NK-92 (cell line): ENCODE measurements around the gene PACSIN1.

ENCODE experiments used
- DNase-seq: peaks from one replicate; lab custom pipeline; 2025; ENCODE audit not compliant: unreplicated experiment; lab: John Stamatoyannopoulos, UW

The PACSIN1 gene

GRCh38 chr6:34526992-34527728 is 61.3 kb downstream of the PACSIN1 start:
- DNase-seq: peak; percentile 59

DNA sequence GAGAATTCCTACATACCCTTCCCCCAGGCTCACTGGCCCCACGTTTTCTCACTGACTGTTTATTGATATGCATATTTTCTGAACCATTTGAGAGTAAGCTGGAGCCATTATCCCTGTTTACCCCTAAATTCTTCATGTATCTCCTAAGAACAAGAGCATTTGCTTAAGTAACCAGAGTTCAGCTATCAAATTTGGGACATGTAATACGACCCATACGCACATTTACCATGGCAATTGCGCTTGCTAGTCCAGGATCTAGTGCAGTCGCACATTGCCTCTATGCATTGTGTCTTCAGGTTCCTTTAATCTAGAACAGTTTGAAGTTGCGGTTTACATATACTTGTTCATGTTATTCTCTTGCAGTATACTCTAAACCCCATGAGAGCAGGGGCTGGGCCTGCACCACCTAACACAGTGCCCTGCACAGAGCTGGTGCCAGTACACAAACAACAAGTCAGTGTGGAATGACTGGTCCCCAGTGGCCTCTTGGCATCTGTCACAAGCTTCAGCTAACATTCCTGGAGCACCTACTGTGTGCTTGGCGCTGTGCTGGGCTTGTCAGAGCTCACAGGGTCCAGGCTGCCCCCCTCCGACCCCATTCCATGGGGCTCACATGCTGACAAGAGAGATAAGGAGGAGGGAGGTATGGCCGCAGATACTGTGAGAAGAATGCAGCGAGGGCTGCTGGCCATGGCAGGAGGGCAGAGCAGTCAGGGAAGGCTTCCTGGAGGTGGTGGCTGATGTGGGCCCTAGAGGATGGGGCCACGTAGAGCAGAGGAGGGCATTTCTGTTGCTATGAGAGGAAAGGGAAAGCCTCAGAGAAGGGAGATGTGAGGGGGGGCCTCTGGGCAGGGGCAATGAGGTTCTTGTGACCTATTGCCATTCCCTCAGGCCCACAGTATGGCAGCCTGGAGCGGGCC is 62.1 kb downstream of the PACSIN1 start:
- DNase-seq: no peak

DNA sequence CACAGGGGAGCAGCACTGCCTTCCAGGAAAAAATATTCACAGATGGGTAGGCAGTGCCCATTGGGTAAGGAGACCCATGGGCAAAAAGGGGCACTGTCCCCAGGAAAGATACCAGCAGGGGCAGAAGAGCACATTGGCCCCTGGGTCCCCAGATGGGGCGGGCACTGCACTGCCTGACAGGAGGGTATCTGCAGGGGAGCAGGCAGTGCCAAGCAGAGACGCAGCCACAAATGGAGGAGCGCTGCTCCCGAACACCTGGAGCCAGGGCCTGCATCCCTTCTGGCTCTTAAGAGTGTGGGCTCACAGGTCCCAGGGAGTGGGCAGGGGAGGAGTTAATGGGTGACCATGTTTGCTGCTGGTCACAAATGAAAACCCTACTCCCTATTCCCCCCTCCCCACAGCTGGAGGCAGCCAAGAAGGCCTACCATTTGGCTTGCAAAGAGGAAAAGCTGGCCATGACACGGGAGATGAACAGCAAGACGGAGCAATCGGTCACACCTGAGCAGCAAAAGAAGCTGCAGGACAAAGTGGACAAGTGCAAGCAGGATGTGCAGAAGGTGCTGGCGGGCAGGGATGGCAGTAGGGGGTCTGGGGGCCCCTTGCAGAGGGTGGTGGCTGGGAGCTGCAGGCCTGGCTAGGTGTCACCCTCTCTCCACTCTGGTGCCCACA is 63.3 kb downstream of the PACSIN1 start:
- DNase-seq: no peak

DNA sequence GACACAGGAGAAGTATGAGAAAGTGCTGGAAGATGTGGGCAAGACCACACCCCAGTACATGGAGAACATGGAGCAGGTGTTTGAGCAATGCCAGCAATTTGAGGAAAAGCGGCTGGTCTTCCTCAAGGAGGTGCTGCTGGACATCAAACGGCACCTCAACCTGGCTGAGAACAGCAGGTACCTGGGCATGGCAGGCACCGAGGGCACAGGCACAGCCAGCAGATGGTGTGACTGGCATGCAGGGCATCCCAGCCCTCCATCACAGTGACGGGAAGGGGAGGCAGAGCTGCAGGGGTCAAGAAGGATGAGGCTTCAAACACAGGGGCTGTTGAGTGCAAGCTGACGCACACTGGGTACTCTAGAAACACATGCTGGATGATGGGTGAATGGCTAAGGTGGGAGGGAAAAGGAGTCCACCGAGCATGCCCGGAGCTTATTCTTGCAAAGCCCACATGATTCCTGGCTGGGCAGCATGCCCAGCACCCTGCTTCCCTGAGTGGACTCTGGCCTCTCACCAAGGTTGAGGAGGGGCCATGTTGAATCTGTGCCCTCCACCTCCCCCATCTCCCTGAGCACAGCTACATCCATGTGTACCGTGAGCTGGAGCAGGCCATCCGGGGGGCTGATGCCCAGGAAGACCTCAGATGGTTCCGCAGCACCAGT is 63.9 kb downstream of the PACSIN1 start:
- DNase-seq: no peak

DNA sequence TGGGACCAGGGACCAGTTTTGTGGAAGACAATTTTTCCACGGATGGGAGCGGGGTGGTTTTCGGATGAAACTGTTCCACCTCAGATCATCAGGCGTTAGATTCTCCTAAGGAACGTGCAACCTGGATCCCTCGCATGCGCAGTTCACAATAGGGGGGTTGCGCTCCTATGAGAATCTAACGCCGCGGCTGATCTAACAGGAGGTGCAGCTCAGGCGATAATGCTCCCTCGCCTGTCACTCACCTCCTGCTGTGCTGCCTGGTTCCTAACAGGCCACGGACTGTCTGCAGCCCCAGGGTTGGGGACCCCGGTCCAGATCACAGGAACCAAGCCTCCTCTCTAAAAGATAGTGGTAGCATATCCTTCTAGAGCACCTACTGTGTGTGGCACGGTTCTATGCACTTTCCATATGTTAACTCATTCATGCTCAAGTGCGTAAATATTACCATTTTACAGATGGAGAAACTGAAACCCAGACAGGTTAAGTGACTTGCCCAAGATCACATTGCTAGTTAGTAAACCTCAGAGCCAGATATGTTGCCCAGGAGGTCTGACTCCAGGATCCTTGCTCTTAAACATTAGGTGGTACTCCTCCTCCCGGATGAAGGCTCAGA is 65.0 kb downstream of the PACSIN1 start:
- no peak for DNase-seq

- DNase-seq: no peak
Measured at GRCh38 chr6:34531580-34532201, 65.8 kb downstream of the PACSIN1 start.

DNA sequence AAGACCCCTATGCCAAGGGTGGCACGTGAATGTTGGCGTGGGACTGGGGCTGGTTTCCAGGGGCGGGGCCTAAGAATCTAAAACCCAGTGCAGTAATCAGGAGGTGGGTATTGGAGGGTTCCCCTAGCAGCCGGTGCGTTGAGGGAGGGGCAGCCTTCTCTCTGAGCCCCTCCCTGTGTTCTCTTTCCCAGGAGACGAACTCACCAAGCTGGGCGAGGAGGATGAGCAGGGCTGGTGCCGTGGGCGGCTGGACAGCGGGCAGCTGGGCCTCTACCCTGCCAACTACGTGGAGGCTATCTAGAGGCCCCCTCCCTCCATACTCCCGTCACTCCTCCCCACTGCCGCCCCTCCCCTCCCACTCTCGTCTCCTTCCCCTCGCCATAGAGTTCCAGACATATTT is 66.4 kb downstream of the PACSIN1 start:
- DNase-seq: no peak

- DNase-seq: no peak
Measured at GRCh38 chr6:34534146-34534545, 68.3 kb downstream of the PACSIN1 start.

DNA sequence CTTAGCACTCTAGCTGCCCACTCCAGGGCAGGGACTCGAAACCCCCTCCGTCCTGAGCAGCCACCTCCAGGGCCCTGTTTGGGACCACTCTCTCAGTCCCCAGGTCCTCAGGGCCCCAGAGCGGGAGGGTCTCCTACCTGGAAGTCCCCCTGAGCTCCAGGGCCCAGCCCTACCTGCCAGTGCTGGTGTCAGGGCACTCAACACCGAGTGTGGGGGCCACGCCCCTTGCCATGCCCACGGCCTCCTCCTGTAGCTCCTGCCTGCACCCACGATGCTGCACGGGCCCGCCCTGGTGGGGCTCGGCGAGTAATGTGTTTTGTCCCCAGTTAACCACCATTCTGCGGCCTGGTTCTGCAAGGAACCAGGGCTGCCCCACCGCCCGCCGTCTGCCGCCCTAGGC is 68.8 kb downstream of the PACSIN1 start:
- DNase-seq: no peak

- no peak for DNase-seq
Measured at GRCh38 chr6:34535199-34535598, 69.3 kb downstream of the PACSIN1 start.

- no peak for DNase-seq
Measured at GRCh38 chr6:34535646-34536045, 69.8 kb downstream of the PACSIN1 start.

- DNase-seq: no peak
Measured at GRCh38 chr6:34536251-34536958, 70.5 kb downstream of the PACSIN1 start.

DNA sequence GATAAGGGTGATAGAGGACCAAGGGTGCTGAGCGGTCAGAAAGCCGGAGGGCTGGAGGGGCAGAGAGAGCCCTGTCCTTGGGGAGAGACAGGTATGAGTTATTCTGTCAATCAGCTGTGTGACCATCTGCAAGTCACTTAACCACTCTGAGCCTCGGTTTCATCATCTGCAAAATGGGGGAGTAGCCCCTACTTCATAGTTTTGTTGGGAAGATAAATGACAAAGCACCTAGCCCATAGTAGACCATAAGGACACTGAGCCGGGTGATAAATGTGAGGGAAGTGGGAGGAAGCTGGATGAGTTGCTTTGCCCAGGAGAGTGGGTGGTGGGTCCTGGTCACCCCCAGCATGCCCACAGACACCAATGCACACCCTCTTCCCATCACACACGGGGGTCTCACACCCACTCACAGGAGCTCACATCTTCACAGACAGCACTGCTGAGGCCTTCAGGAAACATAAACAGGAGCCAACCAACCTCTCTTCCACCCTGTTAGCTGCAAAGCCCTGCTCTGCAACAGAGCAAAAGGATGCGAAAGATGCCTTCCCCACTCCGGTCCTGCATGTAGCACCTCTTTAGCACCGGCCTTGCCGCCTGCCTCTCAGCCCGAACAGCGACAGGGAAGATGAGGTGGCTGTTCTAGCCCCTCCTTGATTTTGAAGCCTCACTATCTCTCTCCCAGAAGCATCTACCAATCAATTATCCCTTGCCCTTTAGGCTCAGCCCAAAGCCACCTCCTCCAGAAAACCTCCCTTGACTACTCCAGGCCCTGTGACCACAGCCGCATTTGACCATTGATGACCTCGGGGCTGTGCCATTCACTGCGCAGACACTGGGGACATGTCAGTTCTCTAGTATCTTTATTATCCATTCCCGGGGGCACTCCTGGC is 71.3 kb downstream of the PACSIN1 start:
- no peak for DNase-seq

GRCh38 chr6:34537922-34538550 is 72.2 kb downstream of the PACSIN1 start:
- DNase-seq: no peak

- no peak for DNase-seq
Measured at GRCh38 chr6:34538581-34538980, 72.7 kb downstream of the PACSIN1 start.

- DNase-seq: no peak
Measured at GRCh38 chr6:34539181-34539580, 73.3 kb downstream of the PACSIN1 start.

DNA sequence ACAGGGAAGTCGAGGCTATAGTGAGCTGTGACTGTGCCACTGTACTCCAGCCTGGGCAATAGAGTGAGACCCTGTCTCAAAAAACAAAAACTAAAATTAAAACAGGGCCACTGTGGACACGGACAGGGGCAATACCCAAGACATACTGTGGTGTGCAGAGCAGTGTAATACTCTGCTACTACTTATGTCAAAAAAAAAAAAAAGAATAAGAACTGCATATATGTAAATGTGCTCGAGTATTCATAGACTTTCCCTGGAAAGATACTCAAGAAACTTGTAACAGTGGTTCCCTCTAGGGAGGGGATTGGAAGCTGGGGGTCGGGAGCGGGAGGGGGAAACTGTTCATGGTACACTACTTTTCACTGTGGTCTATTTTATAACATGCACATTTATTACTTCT is 74.3 kb downstream of the PACSIN1 start:
- DNase-seq: no peak

DNA sequence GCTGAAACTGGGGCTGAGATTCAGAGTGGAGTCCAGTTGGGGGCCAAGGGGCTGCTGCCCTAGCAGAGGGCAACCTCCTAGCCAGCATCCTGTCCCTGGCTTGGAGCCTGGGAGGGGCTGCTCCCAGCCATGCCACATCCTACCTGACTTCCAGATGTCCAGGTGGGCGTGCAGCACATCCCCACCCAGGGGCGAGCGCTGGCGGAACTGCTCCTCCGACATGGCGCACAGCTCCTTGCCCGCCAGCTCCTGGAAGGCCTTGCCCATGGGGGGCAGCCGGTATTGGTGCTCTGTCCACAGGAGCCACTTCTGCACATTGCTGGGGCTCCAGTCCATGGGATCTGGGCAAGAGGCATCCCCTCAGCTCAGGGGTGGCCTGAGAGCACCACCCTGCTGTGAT is 75.0 kb downstream of the PACSIN1 start:
- DNase-seq: no peak
